Measurements from ENCODE around the gene SLC25A33. TPM values are rescaled to one million over a fixed set of nuclear protein-coding genes. Genes with fewer than 3 reads are reported as not detected.
A peak's percentile ranks its signal among the peaks of the same experiment; 100 is the strongest.

SLC25A33 gene
- total and polyA plus RNA-seq, 10 donors = 2.4 to 4.5 (median 3.2) TPM

DNA sequence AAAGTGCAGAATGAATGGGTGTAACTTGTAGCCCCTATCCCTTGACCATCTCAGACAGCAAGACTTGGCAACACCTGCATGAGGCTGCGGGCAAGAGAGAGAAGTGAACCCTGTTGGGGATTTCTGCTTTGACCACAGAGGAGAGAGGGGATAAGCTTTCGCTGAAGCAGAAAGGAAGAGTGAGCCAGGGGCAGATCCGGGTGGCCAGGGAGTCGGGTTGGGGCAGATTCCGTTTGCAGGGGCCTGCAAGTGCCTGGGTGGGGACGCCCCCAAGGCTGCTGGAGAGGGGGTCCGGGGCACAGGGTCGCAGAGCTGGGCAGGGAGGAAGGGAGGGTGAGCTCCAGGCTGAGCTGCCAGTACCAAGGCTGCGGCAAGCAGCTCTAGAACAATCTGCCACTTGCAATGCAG is 86.9 kb downstream of the SLC25A33 start:
- DNase-seq = peak; percentile 87
- TF ChIP-seq POLR2AphosphoS5 (IDR thresholded peaks at IDR 0.05) = peak in 2 of 3 donors; percentile 24 to 51
- TF ChIP-seq POLR2A (IDR thresholded peaks at IDR 0.05) = no peak
- TF ChIP-seq, protein P1, sequence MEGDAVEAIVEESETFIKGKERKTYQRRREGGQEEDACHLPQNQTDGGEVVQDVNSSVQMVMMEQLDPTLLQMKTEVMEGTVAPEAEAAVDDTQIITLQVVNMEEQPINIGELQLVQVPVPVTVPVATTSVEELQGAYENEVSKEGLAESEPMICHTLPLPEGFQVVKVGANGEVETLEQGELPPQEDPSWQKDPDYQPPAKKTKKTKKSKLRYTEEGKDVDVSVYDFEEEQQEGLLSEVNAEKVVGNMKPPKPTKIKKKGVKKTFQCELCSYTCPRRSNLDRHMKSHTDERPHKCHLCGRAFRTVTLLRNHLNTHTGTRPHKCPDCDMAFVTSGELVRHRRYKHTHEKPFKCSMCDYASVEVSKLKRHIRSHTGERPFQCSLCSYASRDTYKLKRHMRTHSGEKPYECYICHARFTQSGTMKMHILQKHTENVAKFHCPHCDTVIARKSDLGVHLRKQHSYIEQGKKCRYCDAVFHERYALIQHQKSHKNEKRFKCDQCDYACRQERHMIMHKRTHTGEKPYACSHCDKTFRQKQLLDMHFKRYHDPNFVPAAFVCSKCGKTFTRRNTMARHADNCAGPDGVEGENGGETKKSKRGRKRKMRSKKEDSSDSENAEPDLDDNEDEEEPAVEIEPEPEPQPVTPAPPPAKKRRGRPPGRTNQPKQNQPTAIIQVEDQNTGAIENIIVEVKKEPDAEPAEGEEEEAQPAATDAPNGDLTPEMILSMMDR (IDR thresholded peaks at IDR 0.05 in 8 of 11, conservative IDR thresholded peaks at IDR 0.05 in 3 of 11) = no peak
- H3K27ac ChIP-seq = peak overlapping the region in 6 of 8 donors; percentile 68 to 96 (median 88)
- no peaks in the 10 kb centered on the region for H3K9me3 ChIP-seq
- 16 to 41% (median 28%) methylated on average over 8 to 9 of the region's 9 CpGs for WGBS, 5 donors
- H3K36me3 ChIP-seq = no peaks in the 10 kb centered on the region
- peaks cover 24 to 67% (median 54%) of the 10 kb centered on the region in 6 donors for H3K4me1 ChIP-seq
- H3K27me3 ChIP-seq (replicated peaks in 1 of 7) = peaks cover 0 to 10% (median 0%) of the 10 kb centered on the region in 7 donors
- H3K4me3 ChIP-seq = peak overlapping the region in 7 of 8 donors; percentile 16 to 75 (median 41)
- intact Hi-C loops (cut with DNase I; ENCODE audit: low total_unique reads) = loop anchor here (5.0 to 10.0 kb wide), 2 partner anchors 101 to 239 kb away; no protein-coding TSS in a partner anchor

DNA sequence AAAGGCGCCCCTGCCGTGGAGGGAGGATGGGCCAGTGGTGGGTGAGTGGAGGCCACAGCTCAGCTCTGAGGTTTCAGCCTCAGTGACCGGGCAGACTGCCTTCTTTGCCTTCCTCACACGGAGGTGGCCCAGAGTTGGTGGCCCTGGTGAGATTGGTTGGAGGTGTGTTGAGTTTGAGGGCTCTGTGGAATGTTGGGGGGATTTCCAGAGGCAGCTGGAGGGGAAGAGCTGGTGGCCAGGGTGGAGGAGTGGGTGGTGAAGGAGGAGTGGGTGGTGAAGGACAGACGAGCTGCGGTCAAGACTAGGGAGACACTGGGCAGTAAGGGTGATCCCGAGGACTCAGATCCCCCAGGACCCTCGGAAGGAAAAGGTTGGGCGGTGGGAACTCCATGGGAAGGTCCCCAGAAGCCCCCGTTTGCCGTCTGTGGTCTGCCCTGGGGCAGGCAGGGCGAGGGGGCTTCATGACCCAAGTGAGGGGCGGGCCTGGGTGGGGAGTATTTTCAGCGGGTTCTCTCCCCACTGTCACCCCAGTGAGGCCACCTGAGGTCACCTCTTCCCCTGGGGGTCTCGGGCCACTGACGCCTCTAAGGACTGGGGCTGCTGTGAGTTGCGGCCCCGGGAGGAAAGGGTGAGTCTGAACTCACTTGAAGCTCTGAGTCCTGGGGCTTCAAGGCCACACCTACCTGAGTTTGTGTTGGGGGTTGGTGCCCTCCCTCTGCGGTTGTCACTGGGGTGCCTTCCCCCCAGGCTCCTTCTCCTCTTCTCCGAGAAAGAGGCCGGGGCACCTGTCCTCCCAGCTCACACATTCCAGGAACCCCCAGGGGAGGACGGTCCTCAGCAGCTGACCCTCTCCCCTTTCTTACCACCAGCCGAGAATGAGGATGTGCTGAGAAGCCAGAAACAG is 89.5 kb downstream of the SLC25A33 start:
- Histone ChIP-seq H3K27ac (peak overlapping the region; percentile 77 to 96 (median 90)), H3K4me3 (peak overlapping the region; percentile 30 to 75 (median 50)), H3K27me3 (replicated peaks in 1 of 7) (peaks cover 0 to 10% (median 0%) of the 10 kb centered on the region in 7 donors), H3K36me3 (no peaks in the 10 kb centered on the region), H3K9me3 (no peaks in the 10 kb centered on the region), H3K4me1 (peaks cover 24 to 90% (median 58%) of the 10 kb centered on the region in 6 donors)
- DNase-seq = peak; percentile 91
- intact Hi-C loops (cut with DNase I; ENCODE audit: low total_unique reads) = loop anchor here (5.0 to 10.0 kb wide), 2 partner anchors 99 to 236 kb away; no protein-coding TSS in a partner anchor
- WGBS, 5 donors = 28 to 48% (median 34%) methylated on average over 21 to 23 of the region's 23 CpGs
- TF ChIP-seq POLR2AphosphoS5 (IDR thresholded peaks at IDR 0.05) (peak in 1 of 3 donors; percentile 39), POLR2A (IDR thresholded peaks at IDR 0.05) (no peak)

DNA sequence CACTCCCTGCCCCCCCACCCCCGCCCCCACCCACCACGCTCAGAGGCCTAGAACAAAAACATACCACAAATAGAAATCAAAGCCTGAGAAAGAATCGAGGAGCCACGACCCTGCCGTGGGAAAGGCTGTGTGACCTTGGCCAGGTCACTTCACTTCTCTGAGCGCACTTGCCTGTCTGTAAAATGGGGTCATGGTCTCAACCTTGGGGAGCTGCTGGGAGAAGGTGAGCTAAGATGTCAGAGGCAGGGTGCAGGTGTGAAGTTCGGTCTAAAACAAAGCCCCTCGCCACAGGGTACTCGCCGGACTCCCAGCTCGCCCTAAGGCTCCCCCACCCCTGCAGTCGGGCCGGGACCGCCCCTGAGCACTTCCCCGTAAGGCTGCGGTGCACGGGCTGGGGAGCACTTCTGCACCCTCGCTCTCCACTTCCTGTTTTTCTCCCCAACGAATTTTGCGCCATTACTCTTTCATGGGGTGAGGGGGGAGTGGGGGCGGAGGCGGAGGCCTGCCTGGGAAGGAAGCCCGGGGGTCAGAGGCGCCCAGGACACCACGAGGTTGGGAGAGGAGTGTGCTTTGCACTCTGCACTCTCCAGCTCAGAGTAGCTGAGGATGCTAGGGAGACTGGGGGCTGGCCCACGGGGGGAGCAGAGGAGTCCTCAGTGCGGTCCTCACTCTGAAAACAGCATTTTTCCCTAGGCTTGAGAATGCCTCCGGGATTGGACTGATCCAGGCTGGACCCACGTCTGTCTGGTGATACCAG is 90.4 kb downstream of the SLC25A33 start:
- H3K9me3 ChIP-seq = no peaks in the 10 kb centered on the region
- H3K36me3 ChIP-seq = no peaks in the 10 kb centered on the region
- WGBS, 5 donors = 9 to 18% (median 13%) methylated on average over 13 to 29 of the region's 29 CpGs
- peak overlapping the region; percentile 77 to 96 (median 90) for H3K27ac ChIP-seq
- peaks cover 24 to 93% (median 58%) of the 10 kb centered on the region in 6 donors for H3K4me1 ChIP-seq
- H3K4me3 ChIP-seq = peak overlapping the region; percentile 30 to 75 (median 50)
- TF ChIP-seq POLR2A (IDR thresholded peaks at IDR 0.05) (no peak), POLR2AphosphoS5 (IDR thresholded peaks at IDR 0.05) (peak; percentile 81 to 91 (median 86))
- TF ChIP-seq, protein P1 (IDR thresholded peaks at IDR 0.05 in 8 of 11, conservative IDR thresholded peaks at IDR 0.05 in 3 of 11) = peak in 2 of 11 experiments; percentile 21 to 28
- intact Hi-C loops (cut with DNase I; ENCODE audit: low total_unique reads) = loop anchor here (5.0 to 10.0 kb wide), 2 partner anchors 98 to 235 kb away; no protein-coding TSS in a partner anchor
- peaks cover 0 to 10% (median 0%) of the 10 kb centered on the region in 7 donors for H3K27me3 ChIP-seq (replicated peaks in 1 of 7)
- DNase-seq = peak; percentile 98

DNA sequence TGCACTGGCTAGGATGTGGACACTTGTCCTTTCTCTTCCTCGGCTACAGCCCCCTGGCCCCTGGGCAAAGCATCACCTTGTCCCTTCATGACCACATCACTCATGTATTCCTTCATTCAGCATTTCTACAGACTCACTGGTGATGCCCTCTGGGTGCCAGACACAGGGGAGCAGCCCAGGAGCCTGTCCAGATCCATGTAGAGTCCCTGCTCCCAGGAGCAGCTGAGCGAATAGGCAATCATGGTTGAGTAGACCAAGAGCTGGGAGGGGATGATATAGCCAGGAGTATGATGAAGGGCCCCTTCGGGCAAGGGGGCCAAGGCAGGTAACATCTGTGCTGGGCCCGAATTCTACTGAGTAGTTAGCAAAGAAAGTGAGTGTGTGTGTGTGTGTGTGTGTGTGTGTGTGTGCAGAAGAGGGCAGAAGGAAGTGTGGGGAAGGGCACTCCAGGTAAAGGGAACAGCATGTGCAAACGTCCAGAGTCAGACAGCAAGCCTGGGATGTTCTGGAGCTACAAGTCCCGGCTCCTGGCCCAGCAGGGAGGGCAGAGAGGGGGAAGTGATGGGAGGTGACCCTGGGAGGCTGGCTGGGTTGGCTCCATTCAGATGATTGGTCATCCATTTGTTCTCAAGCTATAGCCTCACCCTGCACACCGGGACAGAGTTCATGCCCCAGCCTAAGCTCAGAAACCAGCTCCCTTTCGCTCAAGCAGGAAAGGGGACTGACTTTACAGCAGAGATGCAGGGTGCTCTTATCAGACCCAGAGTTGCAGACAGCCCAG is 91.3 kb downstream of the SLC25A33 start:
- no peaks in the 10 kb centered on the region for H3K9me3 ChIP-seq
- no peak for DNase-seq
- TF ChIP-seq POLR2AphosphoS5 (IDR thresholded peaks at IDR 0.05) = no peak
- TF ChIP-seq, protein P1 (IDR thresholded peaks at IDR 0.05 in 8 of 11, conservative IDR thresholded peaks at IDR 0.05 in 3 of 11) = no peak
- TF ChIP-seq POLR2A (IDR thresholded peaks at IDR 0.05) = peak in 1 of 3 donors; percentile 4
- peak overlapping the region; percentile 30 to 75 (median 50) for H3K4me3 ChIP-seq
- intact Hi-C loops (cut with DNase I; ENCODE audit: low total_unique reads) = no loop called here
- H3K27ac ChIP-seq = peak overlapping the region; percentile 77 to 96 (median 90)
- peaks cover 0 to 10% (median 0%) of the 10 kb centered on the region in 7 donors for H3K27me3 ChIP-seq (replicated peaks in 1 of 7)
- H3K4me1 ChIP-seq = peaks cover 24 to 98% (median 57%) of the 10 kb centered on the region in 6 donors
- WGBS, 5 donors = 25 to 40% (median 33%) methylated on average over 8 of the region's 8 CpGs
- no peaks in the 10 kb centered on the region for H3K36me3 ChIP-seq
